Progenitor cell of endocrine pancreas (in vitro differentiated cells): ENCODE results near the gene RCAN1. TPM values are rescaled to one million over a fixed set of nuclear protein-coding genes. Genes with fewer than 3 reads are reported as not detected.

Experiments used
- DNase-seq: peaks from one replicate; pipeline ENCODE4 v3.0.0; 2021; ENCODE audit warnings: low spot score; ENCODE audit not compliant: unreplicated experiment
- H3K27ac Mint-ChIP-seq: 2 replicates; pipeline ENCODE4 v1.8.0; 2021; ENCODE audit warnings: mild to moderate bottlenecking, moderate library complexity, mixed read lengths
- H3K27me3 Mint-ChIP-seq: 2 replicates; pipeline ENCODE4 v1.8.0; 2021; ENCODE audit warnings: mixed read lengths
- H3K36me3 Mint-ChIP-seq: 2 replicates; pipeline ENCODE4 v1.8.0; 2022; ENCODE audit warnings: mixed read lengths; ENCODE audit not compliant: insufficient read depth
- H3K4me1 Mint-ChIP-seq: 2 replicates; pipeline ENCODE4 v1.8.0; 2021; ENCODE audit warnings: low read depth, mixed read lengths
- H3K4me3 Mint-ChIP-seq: 2 replicates; pipeline ENCODE4 v1.8.0; 2021; ENCODE audit warnings: low read depth, mild to moderate bottlenecking, moderate library complexity, mixed read lengths
- H3K9me3 Mint-ChIP-seq: 2 replicates; pipeline ENCODE4 v1.8.0; 2021; ENCODE audit warnings: low read depth, mixed read lengths
- total RNA-seq: library from RNA; stranded (reverse); gene quantifications from 2 replicates; pipeline ENCODE4 v1.2.1, GENCODE V29; 2021
- TF ChIP-seq, protein P1 (sequence below): fragments of 200-600 bp; sonication (generic); IDR thresholded peaks from one replicate; pipeline ENCODE4 v1.5.0; 2021; ENCODE audit warnings: antibody characterized with exemption, mild to moderate bottlenecking; ENCODE audit not compliant: unreplicated experiment

Gene RCAN1
- total RNA-seq, 1 donor from 2014 or later = 11.6 TPM

- Mint-ChIP-seq H3K4me1 (peaks cover 5% of the 10 kb centered on the region), H3K27ac (peak overlapping the region; percentile 77), H3K36me3 (no peaks in the 10 kb centered on the region), H3K27me3 (no peaks in the 10 kb centered on the region), H3K9me3 (no peaks in the 10 kb centered on the region), H3K4me3 (no peak overlapping the region)
- TF ChIP-seq, protein P1, sequence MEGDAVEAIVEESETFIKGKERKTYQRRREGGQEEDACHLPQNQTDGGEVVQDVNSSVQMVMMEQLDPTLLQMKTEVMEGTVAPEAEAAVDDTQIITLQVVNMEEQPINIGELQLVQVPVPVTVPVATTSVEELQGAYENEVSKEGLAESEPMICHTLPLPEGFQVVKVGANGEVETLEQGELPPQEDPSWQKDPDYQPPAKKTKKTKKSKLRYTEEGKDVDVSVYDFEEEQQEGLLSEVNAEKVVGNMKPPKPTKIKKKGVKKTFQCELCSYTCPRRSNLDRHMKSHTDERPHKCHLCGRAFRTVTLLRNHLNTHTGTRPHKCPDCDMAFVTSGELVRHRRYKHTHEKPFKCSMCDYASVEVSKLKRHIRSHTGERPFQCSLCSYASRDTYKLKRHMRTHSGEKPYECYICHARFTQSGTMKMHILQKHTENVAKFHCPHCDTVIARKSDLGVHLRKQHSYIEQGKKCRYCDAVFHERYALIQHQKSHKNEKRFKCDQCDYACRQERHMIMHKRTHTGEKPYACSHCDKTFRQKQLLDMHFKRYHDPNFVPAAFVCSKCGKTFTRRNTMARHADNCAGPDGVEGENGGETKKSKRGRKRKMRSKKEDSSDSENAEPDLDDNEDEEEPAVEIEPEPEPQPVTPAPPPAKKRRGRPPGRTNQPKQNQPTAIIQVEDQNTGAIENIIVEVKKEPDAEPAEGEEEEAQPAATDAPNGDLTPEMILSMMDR = no peak
- DNase-seq = no peak
Measured at GRCh38 chr21:34536820-34537219, 78.1 kb downstream of the RCAN1 start.

DNA sequence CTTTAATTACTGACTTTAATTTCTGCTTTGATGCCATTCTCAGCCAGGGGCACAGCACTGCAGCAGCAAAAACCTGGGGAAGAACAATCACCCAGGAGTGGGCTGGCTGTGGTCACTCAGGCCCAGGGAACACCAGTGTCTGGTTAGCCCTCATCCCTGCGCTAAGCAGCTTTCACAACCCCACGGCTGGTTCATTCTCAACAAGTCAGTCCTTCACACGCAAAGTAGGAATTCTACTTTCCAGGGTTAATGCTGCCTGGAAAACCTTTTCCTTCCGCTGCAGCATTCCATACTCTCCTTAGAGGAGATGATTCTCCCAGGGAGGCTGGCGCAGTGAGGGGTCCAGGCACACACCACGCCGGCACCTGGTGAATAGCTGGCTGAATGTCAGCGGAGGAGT is 78.6 kb downstream of the RCAN1 start:
- H3K9me3 Mint-ChIP-seq = no peaks in the 10 kb centered on the region
- no peaks in the 10 kb centered on the region for H3K27me3 Mint-ChIP-seq
- peak overlapping the region; percentile 77 for H3K27ac Mint-ChIP-seq
- no peak overlapping the region for H3K4me3 Mint-ChIP-seq
- DNase-seq = no peak
- TF ChIP-seq, protein P1 = no peak
- H3K36me3 Mint-ChIP-seq = no peaks in the 10 kb centered on the region
- peaks cover 5% of the 10 kb centered on the region for H3K4me1 Mint-ChIP-seq

DNA sequence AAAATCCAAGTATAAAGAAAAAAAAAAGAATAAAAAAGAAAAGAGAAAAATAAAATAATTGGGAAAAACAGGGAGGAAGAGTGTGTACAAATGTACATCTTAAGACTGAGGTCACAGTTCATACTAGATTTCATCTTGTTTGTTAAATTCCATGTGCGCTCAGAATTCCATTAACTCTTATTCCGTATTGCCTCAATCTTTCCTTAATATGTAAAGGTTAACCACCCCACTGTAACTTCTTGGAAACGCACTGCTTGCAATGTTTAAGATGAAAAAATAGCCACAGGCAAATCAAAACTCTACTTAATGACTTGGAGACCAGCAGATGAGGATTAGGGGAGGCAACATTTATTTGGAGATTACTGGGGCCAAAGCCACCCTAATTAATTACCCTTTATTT is 79.0 kb downstream of the RCAN1 start:
- Mint-ChIP-seq H3K27me3 (no peaks in the 10 kb centered on the region), H3K36me3 (no peaks in the 10 kb centered on the region), H3K27ac (no peak overlapping the region), H3K9me3 (no peaks in the 10 kb centered on the region), H3K4me1 (peaks cover 5% of the 10 kb centered on the region), H3K4me3 (no peak overlapping the region)
- DNase-seq = no peak
- TF ChIP-seq, protein P1 = no peak

GRCh38 chr21:34534522-34534921 is 80.4 kb downstream of the RCAN1 start:
- no peak overlapping the region for H3K4me3 Mint-ChIP-seq
- no peak for DNase-seq

DNA sequence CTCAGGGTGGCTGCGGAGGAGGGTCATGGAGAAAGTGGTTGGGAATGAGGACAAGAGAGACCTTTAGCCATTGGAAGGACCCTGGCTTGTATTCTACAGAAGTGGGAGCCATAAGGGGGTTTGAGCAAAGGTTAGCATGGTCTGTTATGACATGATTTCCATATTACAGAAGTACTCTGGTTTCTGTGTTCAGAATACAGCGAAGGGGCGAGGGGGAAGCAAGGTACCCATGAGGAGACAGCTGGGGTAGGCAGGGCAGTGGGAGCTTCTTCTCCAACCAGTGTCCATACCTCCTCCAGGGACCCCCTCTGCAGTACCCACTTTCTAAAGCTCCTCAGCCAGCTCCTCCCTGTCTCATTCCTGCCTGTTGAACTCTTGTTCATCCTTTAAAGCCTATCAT is 81.0 kb downstream of the RCAN1 start:
- TF ChIP-seq, protein P1 = no peak
- H3K27ac Mint-ChIP-seq = no peak overlapping the region
- H3K27me3 Mint-ChIP-seq = no peaks in the 10 kb centered on the region
- peaks cover 5% of the 10 kb centered on the region for H3K4me1 Mint-ChIP-seq
- no peaks in the 10 kb centered on the region for H3K9me3 Mint-ChIP-seq
- no peak overlapping the region for H3K4me3 Mint-ChIP-seq
- no peaks in the 10 kb centered on the region for H3K36me3 Mint-ChIP-seq
- DNase-seq = no peak

More at GRCh38 chr21:34534522-34534921, 80.4 kb downstream of the RCAN1 start:
- no peak overlapping the region for H3K27ac Mint-ChIP-seq
- no peaks in the 10 kb centered on the region for H3K9me3 Mint-ChIP-seq
- H3K27me3 Mint-ChIP-seq = no peaks in the 10 kb centered on the region
- H3K36me3 Mint-ChIP-seq = no peaks in the 10 kb centered on the region
- peaks cover 5% of the 10 kb centered on the region for H3K4me1 Mint-ChIP-seq
- TF ChIP-seq, protein P1 = no peak
